Natural killer cell (primary cell): ENCODE results near the gene ARHGAP24. TPM values are rescaled to one million over a fixed set of nuclear protein-coding genes. Genes with fewer than 3 reads are reported as not detected.

ENCODE experiments used
- ATAC-seq, 3 donors: fragments of 150-1000 bp in 2 of 3; fragments of 200-7000 bp in 1 of 3; cut with Tn5 transposase; 1 replicate in 1 of 3; 2 replicates in 2 of 3; pipeline ENCODE4 v1.10.0; 2021; ENCODE audit warnings: mild to moderate bottlenecking in 2 of 3, moderate library complexity in 2 of 3
- DNase-seq, 2 donors: peaks; one replicate each; pipeline versions ENCODE4 v3.0.0 to v3.0.0-alpha.2; 2013 to 2021; ENCODE audit warnings: mixed read lengths in 1 of 2
- H3K27ac ChIP-seq: one replicate; pipeline ENCODE4 v1.5.1; 2013; ENCODE audit warnings: mild to moderate bottlenecking, low read length
- H3K27me3 ChIP-seq: one replicate; pipeline ENCODE4 v1.6.1; 2013; ENCODE audit warnings: low read length; ENCODE audit not compliant: control insufficient read depth, insufficient read depth
- H3K36me3 ChIP-seq: one replicate; pipeline ENCODE4 v1.6.1; 2013; ENCODE audit warnings: low read length; ENCODE audit not compliant: control insufficient read depth, insufficient read depth
- H3K4me1 ChIP-seq: one replicate; pipeline ENCODE4 v1.6.1; 2013; ENCODE audit warnings: low read length; ENCODE audit not compliant: control insufficient read depth, insufficient read depth
- H3K4me3 ChIP-seq: one replicate; pipeline ENCODE4 v1.5.1; 2013; ENCODE audit warnings: low read length
- H3K9me3 ChIP-seq: one replicate; pipeline ENCODE4 v1.6.1; 2013; ENCODE audit warnings: low read length; ENCODE audit not compliant: control insufficient read depth, insufficient read depth
- H3K27ac Mint-ChIP-seq, 2 donors: one replicate each; pipeline ENCODE4 v1.8.0; 2022; ENCODE audit warnings: mild to moderate bottlenecking in 2 of 2, mixed read lengths in 2 of 2, moderate library complexity in 1 of 2
- H3K27me3 Mint-ChIP-seq, 2 donors: one replicate each; pipeline ENCODE4 v1.8.0; 2022; ENCODE audit warnings: low read depth in 2 of 2, mixed read lengths in 2 of 2
- H3K36me3 Mint-ChIP-seq: one replicate; pipeline ENCODE4 v1.8.0; 2022; ENCODE audit warnings: mixed read lengths
- H3K4me1 Mint-ChIP-seq, 2 donors: one replicate each; pipeline ENCODE4 v1.8.0; 2022; ENCODE audit warnings: mixed read lengths in 2 of 2
- H3K4me3 Mint-ChIP-seq: one replicate; pipeline ENCODE4 v1.8.0; 2022; ENCODE audit warnings: mild to moderate bottlenecking, moderate library complexity, mixed read lengths
- H3K9me3 Mint-ChIP-seq, 2 donors: one replicate each; pipeline ENCODE4 v1.8.0; 2022; ENCODE audit warnings: mixed read lengths in 2 of 2
- CTCF ChIP-seq: fragments of 200-600 bp; IDR thresholded peaks from one replicate; pipeline ENCODE4 v1.8.0; 2022; ENCODE audit warnings: antibody characterized with exemption
- WGBS: methylation state at CpG from one replicate; pipeline ENCODE4 v1.1.7; 2013; ENCODE audit warnings: missing lambda C conversion rate; ENCODE audit not compliant: insufficient coverage; 5-methylcytosine and 5-hydroxymethylcytosine counted together
- intact Hi-C: fragments of 100-400 bp; cut with micrococcal nuclease; formaldehyde crosslinking; loops from one replicate; pipeline ENCODE4 v1.14.2; 2022
- total RNA-seq, 4 donors: library from RNA; stranded (reverse); fragments of 120-200 nt in 1 of 4; gene quantifications; one replicate each; pipeline versions ENCODE4 v1.2.3 to v1.2.4, GENCODE V29; 2013 to 2022

ARHGAP24 gene
- total RNA-seq, 3 donors from 2014 or later (not counting 1 experiment from before 2014, with no cell fraction given) = 1.7 to 3.6 (median 1.7) TPM

- ATAC-seq (no peak), DNase-seq (no peak)
- Histone ChIP-seq H3K9me3 (no peaks in the 10 kb centered on the region), H3K27me3 (no peaks in the 10 kb centered on the region), H3K4me3 (no peak overlapping the region), H3K36me3 (no peaks in the 10 kb centered on the region), H3K27ac (no peak overlapping the region), H3K4me1 (no peaks in the 10 kb centered on the region)
- no peaks in the 10 kb centered on the region for H3K27me3 Mint-ChIP-seq
- H3K4me1 Mint-ChIP-seq = no peaks in the 10 kb centered on the region
- no peaks in the 10 kb centered on the region for H3K36me3 Mint-ChIP-seq
- intact Hi-C loops = no loop called here
- 90% methylated on average over 1 of the region's 1 CpG for WGBS
- no peak overlapping the region for H3K27ac Mint-ChIP-seq
- no peak for TF ChIP-seq CTCF
- no peak overlapping the region for H3K4me3 Mint-ChIP-seq
- peaks cover 3 to 10% of the 10 kb centered on the region in 2 donors for H3K9me3 Mint-ChIP-seq
These were observed 308.9 kb downstream of the ARHGAP24 start for GRCh38 chr4:85783900-85784299.

GRCh38 chr4:85784348-85784747, 309.4 kb downstream of the ARHGAP24 start:
- Histone ChIP-seq H3K36me3 (no peaks in the 10 kb centered on the region), H3K4me1 (no peaks in the 10 kb centered on the region), H3K9me3 (no peaks in the 10 kb centered on the region), H3K27ac (no peak overlapping the region), H3K27me3 (no peaks in the 10 kb centered on the region), H3K4me3 (no peak overlapping the region)
- Mint-ChIP-seq H3K4me1 (no peaks in the 10 kb centered on the region), H3K4me3 (no peak overlapping the region), H3K36me3 (no peaks in the 10 kb centered on the region), H3K9me3 (peaks cover 3 to 13% of the 10 kb centered on the region in 2 donors), H3K27ac (no peak overlapping the region), H3K27me3 (no peaks in the 10 kb centered on the region)
- no peak for TF ChIP-seq CTCF
- intact Hi-C loops = no loop called here
- ATAC-seq (no peak), DNase-seq (no peak)
- 91% methylated on average over 3 of the region's 3 CpGs for WGBS

GRCh38 chr4:85784947-85785346, 310.0 kb downstream of the ARHGAP24 start:
- H3K4me3 Mint-ChIP-seq = no peak overlapping the region
- H3K9me3 Mint-ChIP-seq = peaks cover 3 to 13% of the 10 kb centered on the region in 2 donors
- no peaks in the 10 kb centered on the region for H3K27me3 Mint-ChIP-seq
- H3K36me3 ChIP-seq = no peaks in the 10 kb centered on the region
- no peak for DNase-seq
- no peak for TF ChIP-seq CTCF
- intact Hi-C loops = no loop called here
- no peak overlapping the region for H3K4me3 ChIP-seq
- H3K9me3 ChIP-seq = no peaks in the 10 kb centered on the region
- no peaks in the 10 kb centered on the region for H3K27me3 ChIP-seq
- H3K27ac ChIP-seq = no peak overlapping the region
- no peaks in the 10 kb centered on the region for H3K4me1 ChIP-seq
- H3K4me1 Mint-ChIP-seq = no peaks in the 10 kb centered on the region
- H3K36me3 Mint-ChIP-seq = no peaks in the 10 kb centered on the region
- no peak overlapping the region for H3K27ac Mint-ChIP-seq
- WGBS = 100% methylated on average over 1 of the region's 1 CpG
- no peak for ATAC-seq

- no peaks in the 10 kb centered on the region for H3K36me3 Mint-ChIP-seq
- intact Hi-C loops = no loop called here
- Histone ChIP-seq H3K9me3 (no peaks in the 10 kb centered on the region), H3K4me1 (no peaks in the 10 kb centered on the region), H3K36me3 (no peaks in the 10 kb centered on the region), H3K27me3 (no peaks in the 10 kb centered on the region), H3K27ac (no peak overlapping the region), H3K4me3 (no peak overlapping the region)
- no peak for ATAC-seq
- TF ChIP-seq CTCF = no peak
- no peaks in the 10 kb centered on the region for H3K27me3 Mint-ChIP-seq
- no peak overlapping the region for H3K27ac Mint-ChIP-seq
- DNase-seq = no peak
- H3K4me1 Mint-ChIP-seq = no peaks in the 10 kb centered on the region
- no peak overlapping the region for H3K4me3 Mint-ChIP-seq
- 83% methylated on average over 3 of the region's 3 CpGs for WGBS
- H3K9me3 Mint-ChIP-seq = peaks cover 6 to 16% of the 10 kb centered on the region in 2 donors
These were observed 312.2 kb downstream of the ARHGAP24 start for GRCh38 chr4:85787133-85787532.
